Upper lobe of left lung (tissue), 6 donors: ENCODE data around the gene ERMN. TPM values are rescaled to one million over a fixed set of nuclear protein-coding genes. Genes with fewer than 3 reads are reported as not detected.

Source experiments
- ATAC-seq, 2 donors: fragments of 200-7000 bp; cut with Tn5 transposase; one replicate each; pipeline ENCODE4 v1.9.1; 2022; ENCODE audit warnings: mild to moderate bottlenecking in 2 of 2, moderate library complexity in 2 of 2; ENCODE audit not compliant: low FRiP score in 2 of 2
- DNase-seq, 2 donors: peaks; one replicate each; pipeline ENCODE4 v3.0.0-alpha.2; 2019 to 2020
- H3K27ac ChIP-seq, 4 donors: fragments of 200-600 bp; sonication (generic); one replicate each; pipeline ENCODE4 v1.5.1; 2016 to 2019
- H3K27me3 ChIP-seq, 4 donors: fragments of 200-600 bp; sonication (generic); one replicate each; pipeline ENCODE4 v1.5.1; 2017 to 2019
- H3K36me3 ChIP-seq, 4 donors: fragments of 200-600 bp; sonication (generic); one replicate each; pipeline ENCODE4 v1.5.1; 2016 to 2019
- H3K4me1 ChIP-seq, 4 donors: fragments of 200-600 bp; sonication (generic); one replicate each; pipeline ENCODE4 v1.5.1; 2018 to 2019
- H3K4me3 ChIP-seq, 4 donors: fragments of 200-600 bp; sonication (generic); one replicate each; pipeline ENCODE4 v1.5.1; 2017 to 2019; ENCODE audit warnings: mild to moderate bottlenecking in 2 of 4, moderate library complexity in 1 of 4
- H3K9me3 ChIP-seq, 4 donors: fragments of 200-600 bp; sonication (generic); one replicate each; pipeline ENCODE4 v1.5.1; 2018 to 2019
- CTCF ChIP-seq, 6 experiments: fragments of 450-650 bp in 4 of 6; fragments of 200-600 bp in 2 of 6; sonication (generic) in 2 of 6; IDR thresholded peaks; one replicate each; pipeline ENCODE4 v1.5.1; 2016 to 2019; ENCODE audit warnings: antibody characterized with exemption in 6 of 6
- EP300 ChIP-seq, 4 donors: sonication (generic); formaldehyde crosslinking; IDR thresholded peaks; one replicate each; pipeline ENCODE4 v1.5.1; 2017; ENCODE audit warnings: antibody characterized with exemption in 4 of 4, control low read depth in 2 of 4
- POLR2A ChIP-seq, 4 donors: fragments of 450-650 bp; IDR thresholded peaks; one replicate each; pipeline ENCODE4 v1.5.1; 2016 to 2017; ENCODE audit warnings: antibody characterized with exemption in 4 of 4, mild to moderate bottlenecking in 2 of 4
- POLR2AphosphoS5 ChIP-seq, 2 donors: sonication (generic); formaldehyde crosslinking; IDR thresholded peaks; one replicate each; pipeline ENCODE4 v1.5.1; 2017; ENCODE audit warnings: antibody characterized with exemption in 2 of 2
- WGBS, 2 donors: methylation state at CpG; one replicate each; pipeline ENCODE4 v1.1.5; 2017 to 2018; 5-methylcytosine and 5-hydroxymethylcytosine counted together
- total RNA-seq, 6 donors: library from RNA; depleted of rRNA in 4 of 6; stranded (reverse); fragments of >200 nt in 4 of 6; gene quantifications; one replicate each; pipeline versions ENCODE4 v1.1.0 to v1.2.1, GENCODE V29; 2016 to 2021
- donor health status: DM: no; HTN: no; CAD: no; lungs with moderate emphysema.
- donor health status: DM: no; HTN: yes; CAD: no; lungs with severe emphysema.

ERMN gene
- total RNA-seq, 6 donors from 2014 or later: 0.07 to 5.2 (median 0.78) TPM

GRCh38 chr2:157309878-157310277 lies 15.7 kb downstream of the ERMN start:
- Histone ChIP-seq H3K36me3 (no peaks in the 10 kb centered on the region), H3K9me3 (no peaks in the 10 kb centered on the region), H3K4me1 (no peaks in the 10 kb centered on the region), H3K27me3 (no peaks in the 10 kb centered on the region), H3K27ac (no peak overlapping the region), H3K4me3 (no peak overlapping the region)
- ATAC-seq: no peak
- WGBS, 2 donors: 82 to 89% methylated on average over 2 of the region's 2 CpGs
- TF ChIP-seq EP300 (IDR thresholded peaks at IDR 0.05) (no peak), POLR2AphosphoS5 (IDR thresholded peaks at IDR 0.05) (no peak), CTCF (IDR thresholded peaks at IDR 0.05) (no peak), POLR2A (IDR thresholded peaks at IDR 0.05) (no peak)
- DNase-seq: no peak

DNA sequence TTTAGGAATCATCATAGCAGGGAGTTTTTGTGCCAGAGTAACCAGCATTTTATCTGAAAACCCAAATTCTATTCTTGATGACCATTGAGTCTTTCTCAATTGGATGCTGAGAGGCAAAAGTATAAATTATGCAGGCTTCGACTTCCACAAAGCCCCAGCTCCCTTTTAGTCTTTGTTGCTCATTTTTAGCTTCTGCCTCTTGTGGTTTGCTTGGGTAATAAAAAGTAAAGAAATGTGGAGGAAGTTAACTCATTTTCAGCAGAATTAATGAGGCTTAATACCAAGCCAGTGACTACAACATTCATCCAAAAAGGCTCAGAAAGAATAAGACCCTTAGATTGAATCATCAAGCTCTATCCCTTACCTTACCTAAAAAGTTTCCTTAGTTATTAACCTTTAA lies 18.6 kb downstream of the ERMN start:
- no peak for TF ChIP-seq EP300 (IDR thresholded peaks at IDR 0.05)
- peak in 1 of 6 experiments; percentile 19 for TF ChIP-seq CTCF (IDR thresholded peaks at IDR 0.05)
- ATAC-seq: no peak
- Histone ChIP-seq H3K36me3 (no peaks in the 10 kb centered on the region), H3K27ac (no peak overlapping the region), H3K4me1 (no peaks in the 10 kb centered on the region), H3K9me3 (no peaks in the 10 kb centered on the region), H3K4me3 (no peak overlapping the region), H3K27me3 (no peaks in the 10 kb centered on the region)
- 48 to 59% methylated on average over 1 of the region's 1 CpG for WGBS, 2 donors
- DNase-seq: no peak

GRCh38 chr2:157305723-157306110 lies 19.9 kb downstream of the ERMN start:
- no peaks in the 10 kb centered on the region for H3K36me3 ChIP-seq
- H3K9me3 ChIP-seq: no peaks in the 10 kb centered on the region
- H3K4me3 ChIP-seq: no peak overlapping the region
- 88 to 90% methylated on average over 4 of the region's 4 CpGs for WGBS, 2 donors
- H3K27ac ChIP-seq: no peak overlapping the region
- TF ChIP-seq EP300 (IDR thresholded peaks at IDR 0.05): no peak
- TF ChIP-seq POLR2AphosphoS5 (IDR thresholded peaks at IDR 0.05): no peak
- TF ChIP-seq CTCF (IDR thresholded peaks at IDR 0.05): no peak
- TF ChIP-seq POLR2A (IDR thresholded peaks at IDR 0.05): no peak
- no peak for ATAC-seq
- no peak for DNase-seq
- no peaks in the 10 kb centered on the region for H3K4me1 ChIP-seq
- H3K27me3 ChIP-seq: no peaks in the 10 kb centered on the region

DNA sequence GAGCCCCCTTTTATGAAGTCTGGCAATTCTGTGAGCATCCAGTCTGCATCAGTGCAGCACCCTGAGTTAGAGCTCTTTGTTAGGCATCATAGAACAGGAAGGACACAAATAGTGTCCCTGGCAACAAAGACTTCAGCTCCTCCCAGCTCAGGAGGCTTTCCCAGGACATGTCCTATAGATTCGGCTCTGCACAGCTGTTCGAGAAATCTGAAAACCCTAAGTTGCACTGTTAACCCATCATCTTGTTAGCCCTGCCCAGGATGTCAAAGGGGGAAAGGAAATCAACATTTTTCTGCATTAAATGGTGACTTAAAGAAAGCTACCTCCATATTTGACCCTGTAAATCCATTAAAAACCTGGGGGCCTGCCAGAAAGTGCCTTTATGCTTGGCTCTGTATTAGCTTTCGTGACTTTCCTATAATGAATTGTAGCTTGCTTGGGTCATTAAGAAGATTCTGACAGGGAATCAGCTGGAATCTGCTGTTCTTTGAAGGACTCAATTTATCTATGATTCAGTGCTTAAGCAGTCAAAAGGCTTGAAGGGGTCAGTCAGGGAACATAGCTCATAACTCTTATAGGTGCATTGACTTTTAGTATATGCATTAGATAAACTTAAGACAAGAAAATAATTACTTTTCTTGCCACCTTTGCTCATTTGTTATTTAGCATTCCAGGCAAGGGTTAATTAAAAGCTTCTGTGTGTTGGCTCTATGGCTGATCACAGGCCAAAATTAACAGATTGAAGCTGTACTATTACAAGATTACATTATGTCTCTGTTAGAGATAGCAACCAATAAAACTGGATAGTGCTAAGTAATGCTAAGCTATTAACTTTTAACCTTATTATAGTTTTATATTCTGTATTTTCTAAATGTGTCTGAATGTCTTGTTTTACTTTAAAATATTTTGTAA lies 20.6 kb downstream of the ERMN start:
- DNase-seq (no peak), ATAC-seq (no peak)
- H3K4me1 ChIP-seq: no peaks in the 10 kb centered on the region
- H3K4me3 ChIP-seq: no peak overlapping the region
- no peaks in the 10 kb centered on the region for H3K27me3 ChIP-seq
- 56 to 72% methylated on average over 2 to 3 of the region's 3 CpGs for WGBS, 2 donors
- H3K36me3 ChIP-seq: no peaks in the 10 kb centered on the region
- H3K9me3 ChIP-seq: no peaks in the 10 kb centered on the region
- no peak overlapping the region for H3K27ac ChIP-seq
- TF ChIP-seq POLR2A (IDR thresholded peaks at IDR 0.05) (no peak), POLR2AphosphoS5 (IDR thresholded peaks at IDR 0.05) (no peak), CTCF (IDR thresholded peaks at IDR 0.05) (no peak), EP300 (IDR thresholded peaks at IDR 0.05) (no peak)

DNA sequence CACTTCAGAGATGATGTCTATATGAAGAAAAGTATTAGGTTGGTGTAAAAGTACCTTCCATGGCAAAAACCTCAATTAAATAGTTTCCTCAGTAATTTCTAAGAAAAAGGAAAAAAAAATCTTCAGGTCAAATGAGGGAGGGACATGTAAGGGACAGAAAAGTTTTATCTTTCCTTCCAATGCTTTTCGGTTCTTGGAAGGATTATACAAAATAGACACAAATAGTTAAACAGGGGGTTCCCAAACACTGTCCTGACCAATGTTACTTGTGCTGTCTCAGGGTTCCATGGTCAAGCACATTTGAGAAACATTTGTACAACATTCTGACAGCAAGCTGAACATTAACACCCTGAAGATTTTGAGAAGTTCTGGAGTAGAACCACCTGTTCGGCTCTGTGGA lies 22.0 kb downstream of the ERMN start:
- Histone ChIP-seq H3K27me3 (no peaks in the 10 kb centered on the region), H3K4me1 (no peaks in the 10 kb centered on the region), H3K36me3 (no peaks in the 10 kb centered on the region), H3K27ac (no peak overlapping the region), H3K9me3 (no peaks in the 10 kb centered on the region), H3K4me3 (no peak overlapping the region)
- 50 to 70% methylated on average over 2 of the region's 2 CpGs for WGBS, 2 donors
- no peak for ATAC-seq
- DNase-seq: no peak
- TF ChIP-seq POLR2AphosphoS5 (IDR thresholded peaks at IDR 0.05): no peak
- TF ChIP-seq EP300 (IDR thresholded peaks at IDR 0.05): no peak
- no peak for TF ChIP-seq POLR2A (IDR thresholded peaks at IDR 0.05)
- TF ChIP-seq CTCF (IDR thresholded peaks at IDR 0.05): no peak
